GF-D8 (cell line): ENCODE measurements around the gene OSGEP.

Experiments
- DNase-seq: peaks from one replicate; lab custom pipeline; 2025; lab: John Stamatoyannopoulos, UW

OSGEP gene

DNA sequence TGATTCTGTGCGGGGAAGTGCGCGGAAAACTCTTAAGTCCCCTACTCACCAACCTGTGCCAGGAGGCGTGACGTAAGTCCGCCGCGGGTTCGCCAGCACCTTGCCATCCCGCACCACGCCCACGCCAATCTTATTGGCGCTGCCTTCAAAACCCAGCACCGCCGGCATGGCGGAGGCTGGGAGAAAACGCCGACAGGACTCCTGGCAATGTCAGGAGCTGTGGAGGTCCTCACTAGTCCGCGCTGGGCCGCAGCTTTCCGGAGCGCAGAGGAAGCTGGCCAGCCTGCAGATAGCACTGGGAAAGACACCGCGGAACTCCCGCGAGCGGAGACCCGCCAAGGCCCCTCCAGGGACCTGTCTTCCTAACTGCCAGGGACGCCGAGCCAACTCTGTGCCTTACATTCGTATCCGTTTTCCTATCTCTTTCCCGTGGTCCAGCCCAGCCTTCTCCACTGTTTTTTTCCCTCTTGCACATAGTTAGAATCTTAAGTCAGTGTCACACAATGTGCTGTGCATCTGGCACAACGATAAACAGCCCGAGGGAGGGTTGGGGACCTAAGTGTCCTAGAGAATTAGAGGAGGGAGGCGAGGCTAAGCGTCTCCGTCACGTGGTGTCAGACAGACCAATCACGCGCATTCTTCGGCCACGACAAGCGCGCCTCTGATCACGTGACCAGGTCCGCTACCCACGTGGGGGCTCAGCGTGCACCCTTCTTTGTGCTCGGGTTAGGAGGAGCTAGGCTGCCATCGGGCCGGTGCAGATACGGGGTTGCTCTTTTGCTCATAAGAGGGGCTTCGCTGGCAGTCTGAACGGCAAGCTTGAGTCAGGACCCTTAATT, at the start of gene OSGEP, which contains the start of gene APEX1:
Gene OSGEP, minus strand, starts transcription at position 297 of the 839 bp plus-strand sequence. Its CDS starts 129 bp downstream, at position 168.
Gene APEX1, plus strand, starts transcription at position 711 of the 839 bp plus-strand sequence. CDS start 420 bp downstream, outside the sequence.
- peak; percentile 95 for DNase-seq

DNA sequence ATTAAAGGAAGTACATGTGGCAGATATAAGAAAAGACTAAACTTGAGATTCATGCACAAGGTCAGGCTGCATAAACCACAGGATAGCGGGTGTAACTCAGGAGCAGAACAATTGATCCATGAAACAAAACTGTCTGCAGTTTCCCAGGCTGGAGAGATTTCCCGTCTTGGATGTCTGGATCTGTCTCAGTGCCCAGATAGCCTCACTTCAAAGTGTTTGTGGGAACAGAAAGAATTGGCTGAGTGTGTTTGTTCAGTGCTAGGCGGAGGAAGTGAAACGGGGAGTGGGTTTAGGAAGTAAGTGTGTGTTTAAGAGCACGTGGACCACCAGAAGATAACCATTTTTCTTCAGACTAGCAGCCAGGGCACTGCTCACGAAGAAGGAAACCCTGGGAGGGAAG, 49.3 kb upstream of the OSGEP start:
- DNase-seq, result no peak

GRCh38 chr14:20501346-20501745, 46.7 kb upstream of the OSGEP start:
- DNase-seq, result no peak

DNA sequence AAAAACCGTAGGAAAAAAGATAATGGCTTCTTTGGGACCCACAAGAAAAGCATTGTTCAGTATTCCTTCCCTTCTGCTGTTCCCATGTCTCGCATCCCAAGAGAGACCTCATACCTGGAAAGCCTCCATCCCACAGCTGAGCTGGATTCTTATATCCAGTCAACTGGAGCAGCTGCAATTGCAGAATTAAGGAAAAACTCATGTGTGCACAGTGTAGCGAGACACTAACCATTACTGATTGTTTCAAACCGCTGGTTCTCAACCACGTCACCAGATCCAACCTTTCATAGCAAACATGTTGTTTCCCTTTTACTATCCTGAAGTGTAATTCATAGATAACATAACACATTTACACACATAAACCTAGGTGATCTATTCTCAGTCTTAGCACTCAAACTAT, 45.3 kb upstream of the OSGEP start:
- DNase-seq, result no peak

GRCh38 chr14:20499108-20499507, 44.5 kb upstream of the OSGEP start:
- DNase-seq, result peak; percentile 14

- DNase-seq, result peak; percentile 28
Measured at GRCh38 chr14:20498622-20499021, 44.0 kb upstream of the OSGEP start.

- peak; percentile 59 for DNase-seq
Measured at GRCh38 chr14:20494935-20495766, 40.5 kb upstream of the OSGEP start.

DNA sequence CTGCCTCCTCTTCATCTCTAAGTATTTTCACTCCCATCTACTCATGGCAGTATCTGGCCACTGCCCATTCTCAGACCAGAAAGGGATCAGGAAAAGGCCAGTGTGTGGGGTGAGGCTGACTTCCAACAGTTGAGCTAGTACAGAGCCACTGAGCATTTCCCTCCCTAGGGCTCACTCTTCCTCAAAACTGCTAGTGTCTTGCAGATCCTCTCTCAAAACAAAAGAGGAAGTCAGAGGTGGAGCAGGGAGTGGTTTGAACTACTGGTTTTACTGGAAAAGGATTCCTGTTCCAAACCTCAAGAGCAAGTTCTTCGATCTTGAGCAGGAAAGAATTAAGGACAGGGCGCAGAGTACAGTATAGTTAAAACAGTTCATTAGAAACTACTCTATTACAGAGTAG, 39.0 kb upstream of the OSGEP start:
- DNase-seq, result peak; percentile 81

GRCh38 chr14:20492486-20492885, 37.9 kb upstream of the OSGEP start:
- DNase-seq, result no peak

- DNase-seq, result no peak
Measured at GRCh38 chr14:20490563-20490962, 36.0 kb upstream of the OSGEP start.

DNA sequence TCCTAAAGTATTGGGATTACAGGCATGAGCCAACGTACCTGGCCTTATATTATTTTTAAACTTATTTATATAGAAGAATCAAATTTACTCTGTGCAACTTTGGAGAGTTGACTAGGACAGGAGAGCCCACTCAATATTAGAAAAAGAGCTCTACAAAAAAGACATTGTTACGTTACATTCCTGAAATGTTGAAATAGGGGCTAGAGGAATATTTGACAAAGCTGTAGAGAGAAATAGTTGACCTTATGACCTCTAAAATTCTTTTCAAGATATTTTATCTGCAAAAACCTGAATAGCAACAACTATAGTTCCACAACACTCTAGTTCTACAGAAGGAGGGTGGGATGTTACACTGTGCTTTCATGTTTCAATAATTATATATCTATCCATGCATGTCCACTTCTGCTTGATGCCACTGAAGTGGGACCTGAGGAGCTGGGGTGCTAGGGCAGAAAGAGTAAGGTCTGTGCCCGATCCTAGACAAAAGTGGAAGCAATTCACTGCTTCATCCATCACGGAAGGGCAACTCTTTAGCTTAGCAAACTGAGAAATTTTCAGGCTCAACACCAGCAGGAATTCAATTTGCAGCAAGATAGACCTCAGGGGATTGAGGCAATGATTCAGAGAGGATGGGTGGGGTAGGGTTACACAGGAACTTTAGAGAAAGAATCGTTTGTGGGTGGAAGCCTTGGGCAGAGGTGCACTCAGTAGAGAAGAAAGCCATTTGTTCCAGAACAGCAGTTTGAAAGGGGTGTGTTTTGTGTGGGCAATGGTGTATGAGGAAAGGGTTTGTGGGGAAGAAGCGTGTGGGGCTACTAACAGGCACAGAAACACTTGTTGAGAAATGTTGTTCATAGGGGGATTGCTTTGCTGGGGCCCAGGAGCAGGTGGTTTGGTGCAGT, 34.7 kb upstream of the OSGEP start:
- peak; percentile 64 for DNase-seq

DNA sequence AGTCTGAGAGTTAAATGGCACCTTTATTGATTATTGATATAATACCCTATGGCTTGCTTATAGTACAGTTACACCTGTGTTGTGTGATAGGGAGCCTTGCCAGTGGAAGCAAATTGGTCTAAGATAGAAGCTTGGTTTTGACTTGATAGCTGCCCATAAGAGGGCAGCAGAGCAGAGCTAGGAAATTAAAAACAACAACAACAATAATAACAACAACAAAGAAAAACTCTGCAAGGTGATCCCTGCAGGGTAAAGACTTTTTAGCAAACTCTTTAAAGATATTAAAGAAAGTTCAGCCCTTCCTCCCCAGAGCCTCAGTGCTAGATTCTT, 32.7 kb upstream of the OSGEP start:
- DNase-seq, result no peak

GRCh38 chr14:20486684-20487395, 32.2 kb upstream of the OSGEP start:
- peak; percentile 53 for DNase-seq

- DNase-seq, result no peak
Measured at GRCh38 chr14:20485900-20486299, 31.3 kb upstream of the OSGEP start.

DNA sequence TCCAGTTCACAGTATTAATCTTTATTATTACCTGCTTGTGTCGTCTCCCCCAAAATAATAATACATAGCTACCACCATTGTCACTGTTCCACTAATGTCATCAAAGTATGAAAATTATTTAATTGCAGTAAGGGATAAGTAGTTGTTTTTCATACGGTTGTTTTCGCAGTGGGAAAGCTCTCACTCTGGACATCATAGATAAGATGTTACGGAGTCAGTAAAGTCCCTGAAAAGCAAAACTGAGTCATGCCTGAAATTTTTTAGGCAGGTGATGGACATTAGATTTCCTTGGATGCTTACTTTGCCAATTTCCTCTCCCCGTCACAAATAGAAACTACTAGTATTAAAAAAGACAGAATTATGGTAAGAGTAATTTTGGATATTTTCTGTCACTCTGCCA, 27.8 kb upstream of the OSGEP start:
- no peak for DNase-seq

- DNase-seq, result no peak
Measured at GRCh38 chr14:20478894-20479293, 24.3 kb upstream of the OSGEP start.

GRCh38 chr14:20477211-20477876, 22.7 kb upstream of the OSGEP start:
- DNase-seq, result peak; percentile 98

DNA sequence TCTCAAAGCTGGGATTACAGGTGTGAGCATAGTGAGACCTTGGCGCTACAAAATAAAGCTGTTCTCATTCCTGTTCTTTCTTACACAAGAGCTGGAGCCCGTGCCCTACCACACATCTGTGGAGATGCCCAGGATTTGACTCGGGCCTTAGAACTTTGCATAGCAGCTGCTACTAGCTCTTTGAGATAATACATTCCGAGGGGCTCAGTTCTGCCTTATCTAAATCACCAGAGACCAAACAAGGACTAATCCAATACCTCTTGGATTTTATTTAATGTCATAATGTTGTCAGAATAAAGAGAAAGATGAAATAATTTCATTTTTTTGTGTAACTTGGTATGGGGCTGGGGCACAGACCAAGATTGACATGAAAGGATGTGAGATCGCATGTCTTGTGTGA, 22.2 kb upstream of the OSGEP start:
- DNase-seq, result no peak

DNA sequence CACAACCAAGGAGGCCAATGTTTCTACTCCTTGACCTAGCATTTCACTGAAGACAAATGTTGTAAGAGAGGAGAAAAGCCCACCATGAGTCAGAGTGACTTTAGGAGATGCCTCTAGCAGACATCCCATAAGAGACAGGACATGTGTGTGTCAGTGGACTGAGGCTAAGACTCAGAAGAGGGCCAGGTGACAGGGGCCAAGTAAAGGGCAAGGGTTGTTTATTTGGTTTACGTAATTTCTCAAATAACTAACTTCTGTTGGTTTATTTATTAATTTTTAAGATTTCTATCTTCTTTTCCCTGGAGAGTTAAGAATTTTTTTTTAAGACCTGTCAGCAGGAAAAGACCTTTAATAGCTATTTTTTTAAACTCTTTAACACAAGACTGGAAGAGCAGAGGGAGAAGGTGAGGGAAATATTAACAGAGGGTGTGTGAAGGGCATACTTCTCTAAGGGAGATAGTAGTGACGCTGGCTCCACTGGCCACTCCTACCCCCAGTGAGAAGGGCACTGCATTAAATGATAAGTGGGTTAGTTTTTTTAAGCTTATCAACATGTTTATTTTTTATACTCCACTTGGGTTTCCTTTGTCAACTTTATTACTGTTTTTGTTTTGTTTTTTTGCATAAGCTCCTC, 18.0 kb upstream of the OSGEP start:
- no peak for DNase-seq

- DNase-seq, result no peak
Measured at GRCh38 chr14:20470603-20470901, 15.9 kb upstream of the OSGEP start.
